Activated CD8-positive, alpha-beta memory T cell treated with anti-CD3 and anti-CD28 coated beads for 36 hours (primary cell): ENCODE data around the gene GAB2. TPM values are rescaled to one million over a fixed set of nuclear protein-coding genes. Genes with fewer than 3 reads are reported as not detected.
"Not testable (repeated sequence)": the region's sequence is repeated elsewhere in the genome, so short reads cannot be mapped to it uniquely, and the experiment has no call there.

Experiments used
- CTCF ChIA-PET: fragments of 350-600 bp; sonication (Branson Sonifier 250); formaldehyde crosslinking; loops from one replicate; lab custom pipeline; 2021; ENCODE audit warnings: antibody characterized with exemption; lab: Charles Lee
- POLR2A ChIA-PET: fragments of 350-600 bp; sonication (Branson Sonifier 250); formaldehyde crosslinking; loops from one replicate; lab custom pipeline; 2021; ENCODE audit warnings: antibody characterized with exemption; lab: Charles Lee
- total RNA-seq, 2 experiments: library from RNA; stranded (reverse); gene quantifications; one replicate each; pipeline ENCODE4 v1.2.3, GENCODE V29; 2021

Gene GAB2
- total RNA-seq, 2 experiments from 2014 or later = 2.6 to 2.9 TPM

- ChIA-PET CTCF (interaction anchor here (0.7 kb wide), 1 partner anchor 26 kb away, joined by 3 read pairs; no protein-coding TSS in a partner anchor), POLR2A (no interaction called here)
These were observed 225.3 kb downstream of the GAB2 start for GRCh38 chr11:78192223-78192719.

GRCh38 chr11:78190871-78191538, 226.6 kb downstream of the GAB2 start:
- ChIA-PET POLR2A (no interaction called here), CTCF (no interaction called here)

- ChIA-PET POLR2A (no interaction called here), CTCF (no interaction called here)
These were observed 227.2 kb downstream of the GAB2 start for GRCh38 chr11:78190374-78190773.

GRCh38 chr11:78189851-78190250, 227.8 kb downstream of the GAB2 start:
- POLR2A ChIA-PET = interaction anchor here (0.6 kb wide), 1 partner anchor 201 kb away, joined by 3 read pairs; no protein-coding TSS in a partner anchor
- CTCF ChIA-PET = interaction anchor here (2.1 kb wide), 1 partner anchor 51 kb away, joined by 7 read pairs; the partner anchor contains the start of gene ALG8

GRCh38 chr11:78189174-78189724, 228.4 kb downstream of the GAB2 start:
- POLR2A ChIA-PET = interaction anchor here (0.6 to 1.9 kb wide), 3 partner anchors 50 to 202 kb away, joined by 3 to 11 read pairs (median 4); partner anchors contain the start of genes ALG8 and NDUFC2
- CTCF ChIA-PET = interaction anchor here (1.6 to 2.1 kb wide), 2 partner anchors 50 to 111 kb away, joined by 4 to 7 read pairs; partner anchors contain the start of gene ALG8

GRCh38 chr11:78188286-78189173, 229.1 kb downstream of the GAB2 start, which contains the start of the genes KCTD21 and USP35:
Gene KCTD21, minus strand, starts transcription at chr11:78188626. Its CDS starts 14,072 bp downstream, at chr11:78174554.
Gene USP35, plus strand, starts transcription at chr11:78188919. Its CDS starts 7,327 bp downstream, at chr11:78196246.
- POLR2A ChIA-PET = interaction anchor here (1.0 to 1.9 kb wide), 3 partner anchors 49 to 193 kb away, joined by 4 to 11 read pairs (median 4); partner anchors contain the start of genes ALG8 and NDUFC2

GRCh38 chr11:78187366-78188285, 230.0 kb downstream of the GAB2 start:
- ChIA-PET POLR2A (interaction anchor here (1.0 to 1.9 kb wide), 3 partner anchors 48 to 193 kb away, joined by 4 to 11 read pairs (median 4); partner anchors contain the start of genes ALG8 and NDUFC2), CTCF (interaction anchor here (0.6 to 2.1 kb wide), 5 partner anchors 48 to 377 kb away, joined by 3 to 7 read pairs (median 3); partner anchors contain the start of genes ALG8 and INTS4)

More at GRCh38 chr11:78188286-78189173, 229.1 kb downstream of the GAB2 start, which contains the start of the genes KCTD21 and USP35:
- CTCF ChIA-PET = interaction anchor here (0.6 to 2.1 kb wide), 5 partner anchors 49 to 376 kb away, joined by 3 to 7 read pairs (median 3); partner anchors contain the start of genes ALG8 and INTS4

GRCh38 chr11:78181185-78181584, 236.4 kb downstream of the GAB2 start:
- ChIA-PET CTCF (no interaction called here), POLR2A (no interaction called here)

GRCh38 chr11:78180751-78181150, 236.9 kb downstream of the GAB2 start:
- ChIA-PET POLR2A (no interaction called here), CTCF (no interaction called here)

GRCh38 chr11:78179459-78180071, 238.1 kb downstream of the GAB2 start:
- CTCF ChIA-PET = no interaction called here
- POLR2A ChIA-PET = no interaction called here

- ChIA-PET POLR2A (no interaction called here), CTCF (no interaction called here)
These were observed 240.4 kb downstream of the GAB2 start for GRCh38 chr11:78177216-78177615.

- ChIA-PET POLR2A (no interaction called here), CTCF (no interaction called here)
These were observed 240.9 kb downstream of the GAB2 start for GRCh38 chr11:78176605-78177141.

- POLR2A ChIA-PET, CTCF ChIA-PET: not testable (repeated sequence)
These were observed 241.8 kb downstream of the GAB2 start for GRCh38 chr11:78175862-78176261.

GRCh38 chr11:78171951-78172350, 245.7 kb downstream of the GAB2 start:
- ChIA-PET POLR2A (no interaction called here), CTCF (no interaction called here)

GRCh38 chr11:78170874-78171549, 246.6 kb downstream of the GAB2 start:
- POLR2A ChIA-PET = no interaction called here
- CTCF ChIA-PET = interaction anchor here (1.4 kb wide), 1 partner anchor 394 kb away, joined by 3 read pairs; no protein-coding TSS in a partner anchor

GRCh38 chr11:78170413-78170812, 247.2 kb downstream of the GAB2 start:
- POLR2A ChIA-PET = no interaction called here
- CTCF ChIA-PET = interaction anchor here (1.4 kb wide), 1 partner anchor 394 kb away, joined by 3 read pairs; no protein-coding TSS in a partner anchor
